ENCODE measurements around the gene MYO6.

MYO6 gene

GRCh38 chr6:75968143-75968542, 219.1 kb downstream of the MYO6 start:
- no peak for DNase-seq
